Thyroid gland (tissue), 4 donors: Measurements from ENCODE around the gene PTCD2.

Source experiments
- CTCF ChIP-seq, 6 experiments: fragments of 200-600 bp in 3 of 6; fragments of 450-650 bp in 3 of 6; sonication (generic) in 3 of 6; IDR thresholded peaks; one replicate each; pipeline ENCODE4 v1.5.1; 2016 to 2019; ENCODE audit warnings: antibody characterized with exemption in 6 of 6, mild to moderate bottlenecking in 2 of 6, inconsistent platforms in 1 of 6, moderate library complexity in 1 of 6
- POLR2A ChIP-seq, 2 donors: fragments of 450-650 bp; IDR thresholded peaks; one replicate each; pipeline ENCODE4 v1.6.1; 2017; ENCODE audit warnings: antibody characterized with exemption in 2 of 2, mild to moderate bottlenecking in 2 of 2, moderate library complexity in 1 of 2

GRCh38 chr5:72359886-72360285 lies 39.7 kb downstream of the PTCD2 start:
- no peak for TF ChIP-seq POLR2A (IDR thresholded peaks at IDR 0.05)
- no peak for TF ChIP-seq CTCF (IDR thresholded peaks at IDR 0.05)
